Ishikawa (cell line): Measurements from ENCODE around the gene GBP5.

Experiments used
- CEBPB ChIP-seq: IDR thresholded peaks from 2 replicates; pipeline ENCODE4 v1.6.1; 2012
- CREB1 ChIP-seq: IDR thresholded peaks from 2 replicates; pipeline ENCODE4 v1.6.1; 2012; ENCODE audit warnings: low read depth
- EGR1 ChIP-seq: IDR thresholded peaks from 2 replicates; pipeline ENCODE4 v1.6.1; 2012
- EP300 ChIP-seq: IDR thresholded peaks from 2 replicates; pipeline ENCODE4 v1.6.1; 2012; ENCODE audit warnings: borderline replicate concordance
- FOXM1 ChIP-seq: IDR thresholded peaks from 2 replicates; pipeline ENCODE4 v1.6.1; 2012; ENCODE audit warnings: low read depth, borderline replicate concordance
- NFIC ChIP-seq: IDR thresholded peaks from 2 replicates; pipeline ENCODE4 v1.6.1; 2012
- RAD21 ChIP-seq: IDR thresholded peaks from 2 replicates; pipeline ENCODE4 v1.6.1; 2012; ENCODE audit warnings: low read depth
- REST ChIP-seq: IDR thresholded peaks from 2 replicates; pipeline ENCODE4 v1.6.1; 2012; ENCODE audit warnings: low read depth, mild to moderate bottlenecking
- TAF1 ChIP-seq: IDR thresholded peaks from 2 replicates; pipeline ENCODE4 v1.6.1; 2012; ENCODE audit warnings: low read depth, mild to moderate bottlenecking
- TCF12 ChIP-seq: IDR thresholded peaks from 2 replicates; pipeline ENCODE4 v1.6.1; 2012; ENCODE audit warnings: low read depth
- TEAD4 ChIP-seq: IDR thresholded peaks from 2 replicates; pipeline ENCODE4 v1.6.1; 2012
- USF1 ChIP-seq: IDR thresholded peaks from 2 replicates; pipeline ENCODE4 v1.6.1; 2012
- YY1 ChIP-seq: IDR thresholded peaks from 2 replicates; pipeline ENCODE4 v1.6.1; 2012; ENCODE audit warnings: low read depth
- ZBTB7A ChIP-seq: IDR thresholded peaks from 2 replicates; pipeline ENCODE4 v1.6.1; 2012; ENCODE audit warnings: low read depth
- TF ChIP-seq, protein P1 (sequence below): IDR thresholded peaks from 2 replicates; pipeline ENCODE4 v1.6.1; 2012

The GBP5 gene

GRCh38 chr1:89271341-89272015, 1.2 kb downstream of the GBP5 start:
- TF ChIP-seq, protein P1, sequence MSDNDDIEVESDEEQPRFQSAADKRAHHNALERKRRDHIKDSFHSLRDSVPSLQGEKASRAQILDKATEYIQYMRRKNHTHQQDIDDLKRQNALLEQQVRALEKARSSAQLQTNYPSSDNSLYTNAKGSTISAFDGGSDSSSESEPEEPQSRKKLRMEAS: no peak
- TF ChIP-seq ZBTB7A: no peak

GRCh38 chr1:89270423-89270822, 2.2 kb downstream of the GBP5 start:
- TF ChIP-seq, protein P1: no peak
- TF ChIP-seq ZBTB7A: no peak
- no peak for TF ChIP-seq EP300
- TF ChIP-seq RAD21: no peak
- no peak for TF ChIP-seq YY1
- TF ChIP-seq TCF12: no peak
- TF ChIP-seq USF1: no peak
- no peak for TF ChIP-seq FOXM1
- TF ChIP-seq NFIC: no peak
- TF ChIP-seq EGR1: no peak
- no peak for TF ChIP-seq CEBPB
- no peak for TF ChIP-seq TEAD4
- TF ChIP-seq REST: no peak
- no peak for TF ChIP-seq TAF1
- TF ChIP-seq CREB1: no peak

GRCh38 chr1:89269277-89269676, 3.4 kb downstream of the GBP5 start:
- TF ChIP-seq EP300 (no peak), EGR1 (no peak), REST (no peak), TAF1 (no peak), CEBPB (peak; percentile 41; the same call in 1 of the 2 replicates), RAD21 (no peak)
- TF ChIP-seq, protein P1: no peak

DNA sequence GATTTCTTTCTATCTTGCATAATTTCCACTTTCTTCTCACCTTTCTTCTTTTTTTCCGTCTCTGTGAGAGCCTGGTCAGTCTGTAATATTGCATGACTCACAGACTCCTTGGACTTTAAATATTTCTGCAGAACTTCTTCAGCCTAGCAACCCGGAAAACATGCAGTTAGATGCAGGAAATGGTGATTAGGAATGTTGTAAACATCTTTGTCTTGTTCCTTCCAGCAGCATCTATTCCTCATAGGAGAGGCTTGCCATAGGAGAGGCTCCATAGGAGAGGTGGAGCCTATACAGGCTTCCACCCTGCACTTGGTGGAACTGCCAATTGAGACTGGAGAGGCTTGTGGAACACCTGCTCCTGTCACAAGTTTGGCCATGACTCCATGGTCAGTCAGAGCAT, 10.0 kb downstream of the GBP5 start:
- TF ChIP-seq TCF12 (no peak), RAD21 (no peak), FOXM1 (no peak), CEBPB (no peak), CREB1 (no peak), NFIC (no peak), USF1 (no peak), TEAD4 (no peak)

DNA sequence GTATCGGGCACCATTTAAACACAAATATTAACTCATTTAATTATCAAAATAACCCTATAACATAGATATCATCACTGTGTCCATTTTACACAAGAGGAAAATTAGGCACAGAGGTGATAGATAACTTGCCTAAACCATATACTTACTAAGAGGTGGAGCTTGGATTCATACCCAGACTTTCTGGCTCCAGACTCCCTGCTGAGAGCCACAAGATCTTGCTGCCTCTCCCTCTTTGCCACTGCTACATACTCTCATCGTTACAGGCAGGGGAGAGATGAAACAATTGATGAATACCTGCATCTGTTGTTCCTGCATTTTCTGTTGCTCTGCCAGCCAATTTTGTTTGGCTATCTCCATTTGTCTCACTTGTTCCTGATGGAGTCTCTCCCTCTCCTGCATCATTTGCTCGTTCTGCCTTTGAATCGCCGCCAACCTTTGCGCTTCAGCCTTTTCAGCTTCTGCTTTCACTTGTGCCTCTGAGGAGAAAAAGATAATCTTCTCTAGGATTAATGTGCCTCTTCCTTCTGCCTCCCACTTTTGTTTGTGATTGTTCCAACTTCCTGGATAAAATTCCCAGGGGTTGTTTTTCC, 10.6 kb downstream of the GBP5 start:
- TF ChIP-seq CEBPB: no peak
- no peak for TF ChIP-seq RAD21
- no peak for TF ChIP-seq YY1
- TF ChIP-seq EGR1: no peak
- TF ChIP-seq EP300: no peak
- TF ChIP-seq TCF12: no peak
- no peak for TF ChIP-seq USF1
- no peak for TF ChIP-seq ZBTB7A
- TF ChIP-seq FOXM1: no peak
- TF ChIP-seq TAF1: no peak
